Keratinocyte (primary cell): ENCODE data around the gene KCNT2.

Source experiments
- EZH2 ChIP-seq: IDR thresholded peaks from one replicate; pipeline ENCODE4 v1.6.1; 2012; ENCODE audit warnings: inconsistent platforms, mild to moderate bottlenecking, low read length, moderate library complexity
- TF ChIP-seq, protein P1 (sequence below), 3 experiments: IDR thresholded peaks in 1 of 3; conservative IDR thresholded peaks in 1 of 3; optimal IDR thresholded peaks in 1 of 3; 2 replicates in 2 of 3; 3 replicates in 1 of 3; pipeline versions ENCODE3 to v1.5.1; 2011; ENCODE audit warnings: low read length in 3 of 3, mild to moderate bottlenecking in 3 of 3, moderate library complexity in 2 of 3, control low read depth in 1 of 3, inconsistent platforms in 1 of 3; ENCODE audit not compliant: insufficient read depth in 2 of 3; ENCODE audit errors: extremely low read depth in 1 of 3

DNA sequence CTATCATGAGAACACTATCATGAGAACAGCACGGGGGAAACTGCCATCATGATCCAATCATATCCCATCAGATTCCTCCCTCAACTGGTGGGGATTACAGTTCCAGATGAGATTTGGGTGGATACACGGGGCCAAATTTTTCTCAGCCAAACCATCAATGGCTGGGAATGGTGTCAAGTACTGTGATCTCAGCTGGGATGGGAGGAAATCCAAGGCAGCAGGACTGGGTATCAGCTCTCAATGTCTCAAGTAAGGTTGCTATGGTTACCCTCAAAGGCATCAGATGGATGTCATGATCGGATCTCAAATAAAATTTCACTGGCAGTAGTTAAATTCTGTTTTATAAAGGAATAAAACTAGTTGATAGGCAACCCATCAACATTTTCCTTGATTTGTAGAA, 399.0 kb downstream of the KCNT2 start:
- TF ChIP-seq, protein P1, sequence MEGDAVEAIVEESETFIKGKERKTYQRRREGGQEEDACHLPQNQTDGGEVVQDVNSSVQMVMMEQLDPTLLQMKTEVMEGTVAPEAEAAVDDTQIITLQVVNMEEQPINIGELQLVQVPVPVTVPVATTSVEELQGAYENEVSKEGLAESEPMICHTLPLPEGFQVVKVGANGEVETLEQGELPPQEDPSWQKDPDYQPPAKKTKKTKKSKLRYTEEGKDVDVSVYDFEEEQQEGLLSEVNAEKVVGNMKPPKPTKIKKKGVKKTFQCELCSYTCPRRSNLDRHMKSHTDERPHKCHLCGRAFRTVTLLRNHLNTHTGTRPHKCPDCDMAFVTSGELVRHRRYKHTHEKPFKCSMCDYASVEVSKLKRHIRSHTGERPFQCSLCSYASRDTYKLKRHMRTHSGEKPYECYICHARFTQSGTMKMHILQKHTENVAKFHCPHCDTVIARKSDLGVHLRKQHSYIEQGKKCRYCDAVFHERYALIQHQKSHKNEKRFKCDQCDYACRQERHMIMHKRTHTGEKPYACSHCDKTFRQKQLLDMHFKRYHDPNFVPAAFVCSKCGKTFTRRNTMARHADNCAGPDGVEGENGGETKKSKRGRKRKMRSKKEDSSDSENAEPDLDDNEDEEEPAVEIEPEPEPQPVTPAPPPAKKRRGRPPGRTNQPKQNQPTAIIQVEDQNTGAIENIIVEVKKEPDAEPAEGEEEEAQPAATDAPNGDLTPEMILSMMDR (optimal IDR thresholded peaks at IDR 0.05 in 1 of 3, IDR thresholded peaks at IDR 0.05 in 1 of 3, conservative IDR thresholded peaks at IDR 0.05 in 1 of 3; ENCODE audit: extremely low read depth in 1 of 3, insufficient read depth in 2 of 3, low read length in 3 of 3), result no peak
- no peak for TF ChIP-seq EZH2
